Measurements from ENCODE around the gene SIL1.

DNA sequence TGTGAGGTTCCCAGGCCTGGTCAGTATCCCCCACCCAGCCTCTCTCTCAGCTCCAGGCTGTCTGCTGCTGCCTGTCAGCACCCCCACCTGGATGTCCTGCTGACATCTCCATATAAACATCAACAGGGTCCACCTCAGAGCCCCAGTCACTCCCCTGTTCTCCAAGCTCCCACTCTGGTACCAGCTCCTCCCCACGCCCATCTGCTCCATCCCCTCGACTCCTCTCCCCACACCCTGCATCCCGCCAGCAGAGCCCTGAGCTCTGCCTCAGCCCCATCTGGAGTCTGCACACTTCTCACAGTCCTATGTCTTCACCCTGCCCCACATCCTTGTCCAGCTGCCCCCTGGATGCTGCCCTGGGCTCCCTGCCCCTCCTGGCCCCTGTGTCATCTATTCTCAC is 255.3 kb downstream of the SIL1 start:
- no peak for TF ChIP-seq TARDBP (IDR thresholded peaks at IDR 0.05)
- no peak for TF ChIP-seq FOXM1 (IDR thresholded peaks at IDR 0.05; ENCODE audit: borderline replicate concordance)
- no peak for TF ChIP-seq ZNF384 (IDR thresholded peaks at IDR 0.05)
- TF ChIP-seq LEF1 (IDR thresholded peaks at IDR 0.05; ENCODE audit: borderline replicate concordance) = no peak
- TF ChIP-seq ARNT (IDR thresholded peaks at IDR 0.05) = no peak
- TF ChIP-seq SUZ12 (IDR thresholded peaks at IDR 0.05) = no peak
- no peak for TF ChIP-seq SP1 (IDR thresholded peaks at IDR 0.05)
- TF ChIP-seq, protein P1, sequence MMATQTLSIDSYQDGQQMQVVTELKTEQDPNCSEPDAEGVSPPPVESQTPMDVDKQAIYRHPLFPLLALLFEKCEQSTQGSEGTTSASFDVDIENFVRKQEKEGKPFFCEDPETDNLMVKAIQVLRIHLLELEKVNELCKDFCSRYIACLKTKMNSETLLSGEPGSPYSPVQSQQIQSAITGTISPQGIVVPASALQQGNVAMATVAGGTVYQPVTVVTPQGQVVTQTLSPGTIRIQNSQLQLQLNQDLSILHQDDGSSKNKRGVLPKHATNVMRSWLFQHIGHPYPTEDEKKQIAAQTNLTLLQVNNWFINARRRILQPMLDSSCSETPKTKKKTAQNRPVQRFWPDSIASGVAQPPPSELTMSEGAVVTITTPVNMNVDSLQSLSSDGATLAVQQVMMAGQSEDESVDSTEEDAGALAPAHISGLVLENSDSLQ (IDR thresholded peaks at IDR 0.05) = no peak

Data from HEK293T (cell line).